HG02798 (cell line): ENCODE measurements around the gene ARL6IP6.
"Not testable (repeated sequence)": the region's sequence is repeated elsewhere in the genome, so short reads cannot be mapped to it uniquely, and the experiment has no call there.

ENCODE experiments used
- ATAC-seq: cut with Tn5 transposase; IDR thresholded peaks from one replicate; pipeline ENCODE4 v1.9.1; 2021; ENCODE audit warnings: mild to moderate bottlenecking; ENCODE audit not compliant: unreplicated experiment, poor library complexity

Gene ARL6IP6

DNA sequence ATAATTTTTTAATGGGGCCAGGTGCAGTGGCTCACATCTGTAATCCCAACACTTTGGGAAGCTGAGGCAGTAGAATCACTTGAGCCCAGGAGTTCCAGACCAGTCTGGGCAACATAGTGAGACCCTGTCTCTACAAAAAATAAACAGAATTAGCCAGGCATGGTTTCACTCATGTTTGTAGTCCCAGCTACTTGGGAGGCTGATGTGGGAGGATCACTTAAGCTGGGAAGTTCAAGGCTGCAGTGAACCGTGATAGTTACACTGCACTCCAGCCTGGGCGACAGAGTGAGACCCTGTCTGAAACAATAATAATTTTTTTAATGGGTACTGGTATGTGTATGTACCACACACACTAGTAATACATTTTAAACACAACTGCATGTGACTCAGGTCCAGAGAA lies 2.4 kb downstream of the ARL6IP6 start:
- ATAC-seq = no peak

DNA sequence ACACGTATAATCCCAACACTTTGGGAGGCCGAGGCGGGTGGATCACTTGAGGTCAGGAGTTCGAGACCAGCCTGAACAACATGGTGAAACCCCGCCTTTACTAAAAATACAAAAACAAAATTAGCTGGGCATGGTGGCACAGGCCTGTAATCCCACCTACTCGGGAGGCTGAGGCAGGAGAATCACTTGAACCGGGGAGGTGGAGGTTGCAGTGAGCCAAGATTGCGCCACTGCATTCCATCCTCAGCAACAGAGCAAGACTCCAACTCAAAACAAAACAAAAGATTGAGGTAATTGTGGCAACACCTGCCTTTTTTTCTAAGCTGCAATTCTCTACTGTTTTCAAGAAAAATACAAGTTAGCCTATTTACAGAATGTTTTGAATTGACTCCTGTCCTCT lies 4.2 kb downstream of the ARL6IP6 start:
- ATAC-seq = not testable (repeated sequence)

DNA sequence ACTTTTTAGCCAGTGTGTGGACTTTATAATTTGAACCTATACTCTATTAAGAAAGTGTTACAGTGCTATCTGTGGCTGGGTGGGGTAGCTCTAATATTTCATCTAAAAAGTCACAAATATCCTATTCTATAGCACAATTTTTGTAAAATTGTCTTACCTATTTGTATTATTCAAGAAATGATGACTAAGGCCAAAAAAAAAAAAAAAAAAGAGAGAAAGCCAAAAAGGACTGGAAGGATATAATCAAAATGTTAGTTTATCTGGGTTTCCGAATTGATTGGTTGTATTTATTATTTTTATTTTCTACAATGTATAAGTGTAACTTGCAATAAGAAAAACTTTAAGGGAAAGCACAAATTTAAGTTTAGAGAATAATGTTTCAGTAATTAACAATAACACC lies 5.5 kb downstream of the ARL6IP6 start:
- no peak for ATAC-seq

DNA sequence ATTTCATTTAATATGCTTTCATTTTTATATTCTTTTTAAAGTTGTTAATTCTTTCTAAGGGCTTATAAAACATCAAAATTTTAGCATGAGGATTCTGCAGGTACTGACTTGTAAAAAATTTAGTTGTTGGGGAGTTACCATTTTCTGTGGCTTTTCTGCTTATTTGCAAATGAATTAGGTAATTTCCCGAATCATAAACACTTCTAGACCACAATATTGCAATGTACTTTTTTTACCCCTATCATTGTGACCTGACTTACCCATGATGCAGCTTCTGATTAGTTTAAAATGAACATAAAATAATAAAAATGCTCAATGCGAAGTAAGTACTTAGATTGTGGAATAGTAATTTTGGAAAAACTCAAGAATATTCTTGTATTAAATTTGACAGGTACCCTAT lies 11.4 kb downstream of the ARL6IP6 start:
- peak; percentile 32 for ATAC-seq

DNA sequence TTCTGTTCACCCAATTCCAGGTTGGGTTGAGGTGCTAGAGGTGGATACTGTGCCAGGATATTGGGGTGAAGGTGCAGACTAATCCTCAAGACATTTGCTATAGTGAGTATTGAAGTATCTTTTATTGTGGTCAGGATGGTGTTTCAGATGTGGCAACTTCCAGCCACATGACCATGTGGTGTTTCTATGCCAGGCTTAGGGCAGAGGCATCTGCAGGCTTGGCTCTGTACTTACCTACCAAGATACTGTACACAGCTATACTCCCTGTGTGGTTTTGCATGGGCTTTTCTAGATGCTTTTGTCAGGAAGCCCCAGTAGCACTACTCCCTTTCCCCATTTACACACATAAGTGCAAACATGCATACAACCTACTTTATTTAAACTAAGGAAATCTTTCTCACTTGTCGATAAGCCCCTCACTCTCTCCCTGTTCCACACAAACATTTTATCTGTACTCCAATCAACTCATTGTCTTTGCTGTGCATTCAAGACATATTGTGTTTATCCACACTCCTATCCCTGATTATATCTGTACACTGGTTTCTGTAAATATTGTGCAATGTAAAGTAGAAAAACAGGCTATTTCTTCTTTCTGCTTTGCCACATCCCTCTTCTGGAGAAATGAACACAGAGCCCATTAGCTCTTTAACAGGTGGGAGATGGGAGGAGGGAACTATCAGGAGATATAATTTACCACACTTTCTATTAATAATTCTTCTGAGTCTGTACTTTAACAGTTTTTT lies 12.3 kb downstream of the ARL6IP6 start:
- peak; percentile 94 for ATAC-seq

DNA sequence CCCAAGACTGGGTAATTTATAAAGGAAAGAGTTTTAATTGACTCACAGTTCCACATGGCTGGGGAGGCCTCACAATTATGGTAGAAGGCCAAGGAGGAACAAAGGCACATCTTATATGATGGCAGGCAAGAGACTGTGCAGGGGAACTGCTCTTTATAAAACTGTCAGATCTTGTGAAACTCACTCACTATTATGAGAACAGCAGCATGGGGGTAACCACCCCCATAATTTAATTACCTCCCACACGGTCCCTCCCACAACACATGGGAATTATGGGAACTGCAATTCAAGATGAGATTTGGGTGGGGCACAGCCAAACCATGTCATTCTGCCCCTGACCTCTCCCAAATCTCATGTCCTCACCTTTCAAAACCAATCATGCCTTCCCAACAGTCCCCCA lies 19.1 kb downstream of the ARL6IP6 start:
- not testable (repeated sequence) for ATAC-seq

DNA sequence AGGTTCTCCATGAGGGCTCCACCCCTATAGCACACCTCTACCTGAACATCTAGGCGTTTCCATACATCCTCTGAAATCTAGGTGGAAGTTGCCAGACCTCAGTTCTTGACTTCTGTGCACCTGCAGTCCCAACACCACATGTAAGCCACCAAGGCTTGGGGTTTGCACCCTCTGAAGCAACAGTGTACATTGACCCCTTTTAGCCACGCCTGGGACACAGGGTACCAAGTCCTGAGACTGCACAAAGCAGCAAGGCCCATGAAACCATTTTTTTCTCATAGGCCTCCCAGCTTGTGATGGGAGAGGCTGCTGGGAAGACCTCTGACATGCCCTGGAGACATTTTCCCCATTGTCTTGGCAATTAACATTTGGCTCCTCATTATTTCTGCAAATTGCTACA lies 20.0 kb downstream of the ARL6IP6 start:
- no peak for ATAC-seq

DNA sequence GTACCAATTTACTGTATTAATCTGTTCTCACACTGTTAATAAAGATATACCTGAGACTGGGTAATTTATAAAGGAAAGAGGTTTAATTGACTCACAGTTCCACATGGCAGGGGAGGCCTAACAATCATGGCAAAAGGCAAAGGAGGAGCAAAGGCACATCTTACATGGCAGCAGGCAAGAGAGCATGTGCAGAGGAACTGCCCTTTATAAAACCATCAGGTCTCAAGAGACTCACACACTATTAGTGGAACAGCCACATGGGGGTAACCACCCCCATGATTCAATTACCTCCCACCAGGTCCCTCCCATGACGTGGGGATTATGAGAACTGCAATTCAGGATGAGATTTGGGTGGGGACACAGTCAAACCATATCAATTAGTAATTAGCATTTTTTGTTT lies 21.3 kb downstream of the ARL6IP6 start:
- ATAC-seq = not testable (repeated sequence)

DNA sequence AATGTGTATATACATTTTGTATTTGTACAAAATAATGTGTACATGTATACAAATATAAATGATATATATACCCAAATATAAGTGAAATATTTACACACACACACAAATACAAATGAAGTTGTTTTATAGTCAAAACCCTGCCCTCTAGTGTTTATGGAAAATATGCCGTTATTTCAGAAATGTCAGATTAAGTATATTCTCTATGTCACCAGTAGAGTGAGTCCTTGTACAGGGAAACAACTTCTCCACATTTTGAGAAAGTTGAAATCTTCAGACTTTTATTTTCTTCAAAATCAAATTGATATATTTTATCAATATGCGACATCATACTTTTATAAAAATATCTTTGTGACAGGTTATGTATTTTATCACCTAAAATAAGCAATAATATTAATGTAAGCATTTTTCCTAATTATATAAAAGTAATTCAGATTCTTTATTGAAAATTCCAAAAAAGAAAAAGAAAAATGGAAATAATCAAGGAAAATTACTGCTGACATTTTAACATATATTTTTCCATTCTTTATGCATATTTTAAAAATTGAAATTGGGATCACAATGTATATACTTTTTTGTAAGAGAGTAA lies 22.4 kb downstream of the ARL6IP6 start:
- ATAC-seq = peak; percentile 86

DNA sequence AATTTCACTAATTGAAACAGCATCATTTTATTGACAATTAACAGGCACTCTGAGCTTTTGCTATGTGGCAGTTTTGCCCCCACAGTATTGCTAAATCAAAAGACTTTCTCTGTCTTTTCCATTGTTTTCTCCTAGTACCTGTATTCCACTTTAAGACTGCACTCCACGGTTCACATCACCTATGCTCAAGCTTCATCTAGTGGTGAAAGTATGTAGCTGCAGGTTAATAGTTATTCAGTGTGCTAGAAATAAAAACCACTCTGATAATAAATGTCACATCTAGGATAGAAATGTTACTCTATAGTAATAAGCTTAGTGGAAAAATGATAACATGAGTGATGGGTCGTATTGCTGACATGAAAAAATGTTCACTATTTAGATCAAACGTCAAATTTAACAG lies 24.6 kb downstream of the ARL6IP6 start:
- peak; percentile 57 for ATAC-seq

DNA sequence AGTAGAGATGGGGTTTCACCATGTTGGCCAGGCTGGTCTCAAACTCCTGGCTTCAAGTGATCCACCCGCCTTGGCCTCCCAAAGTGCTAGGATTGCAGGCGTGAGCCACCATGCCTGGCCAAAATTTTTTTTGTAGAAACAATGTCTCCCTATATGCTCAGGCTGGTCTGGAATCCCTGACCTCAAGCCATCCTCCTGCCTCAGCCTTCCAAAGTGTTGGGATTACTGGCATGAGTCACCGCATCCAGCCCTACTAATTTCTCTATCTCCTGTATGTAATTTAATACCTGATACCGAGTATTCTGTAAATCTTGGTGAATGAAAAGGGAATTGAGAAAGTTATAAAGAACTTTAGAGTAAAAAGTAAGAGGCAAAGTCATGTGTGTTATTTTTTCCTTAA lies 29.3 kb downstream of the ARL6IP6 start:
- not testable (repeated sequence) for ATAC-seq

DNA sequence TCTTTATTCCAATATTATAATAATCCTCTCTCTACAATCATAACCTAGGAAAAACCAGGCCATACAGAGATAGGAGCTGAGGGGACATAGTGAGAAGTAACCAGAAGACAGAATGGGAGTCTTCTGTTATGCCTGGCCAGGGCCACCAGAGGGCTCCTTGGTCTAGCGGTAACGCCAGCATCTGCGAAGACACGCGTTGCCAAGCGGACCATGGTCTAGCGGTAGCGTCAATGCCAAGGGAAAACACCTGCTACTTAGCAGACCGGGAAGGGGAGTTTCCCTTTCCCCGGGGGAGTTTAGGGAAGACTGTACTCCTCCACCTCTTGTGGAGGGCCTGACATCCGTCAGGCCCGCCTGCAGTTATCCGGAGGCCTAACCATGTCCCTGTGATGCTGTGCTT lies 36.6 kb downstream of the ARL6IP6 start:
- no peak for ATAC-seq

DNA sequence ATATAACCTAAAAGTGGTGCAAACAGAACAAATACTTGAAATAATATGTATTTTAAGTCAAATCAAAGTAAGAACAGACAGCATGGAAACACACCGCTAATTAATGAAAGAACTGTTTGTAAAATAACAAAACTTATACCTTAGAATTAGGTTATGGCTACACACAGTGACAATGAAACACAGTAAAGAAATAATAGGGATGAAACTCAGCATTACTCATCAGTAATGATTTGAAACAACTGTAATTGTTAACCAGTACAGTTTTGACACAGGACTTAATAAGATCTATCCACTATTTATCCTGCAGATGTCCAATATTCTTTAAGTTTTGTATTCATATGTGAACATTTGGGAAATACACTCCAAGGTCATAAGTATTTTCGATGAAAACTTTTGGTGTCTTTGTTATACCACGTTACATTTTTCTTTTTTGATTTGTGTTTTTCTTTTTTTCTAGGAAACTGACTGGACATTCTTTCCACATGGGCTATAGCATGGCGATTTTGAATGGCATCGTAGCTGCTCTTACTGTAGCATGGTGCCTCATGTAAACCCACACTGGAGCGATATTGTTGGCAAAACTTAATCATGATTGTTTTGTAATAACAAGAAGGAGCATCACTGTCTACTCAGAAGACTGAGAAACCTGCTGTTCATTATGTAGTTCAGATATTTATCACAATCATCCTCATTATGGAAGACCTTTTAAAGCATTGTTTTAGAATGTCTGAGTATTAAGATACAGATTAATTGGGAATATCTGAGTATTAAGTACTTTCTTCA lies 41.1 kb downstream of the ARL6IP6 start:
- ATAC-seq = no peak

DNA sequence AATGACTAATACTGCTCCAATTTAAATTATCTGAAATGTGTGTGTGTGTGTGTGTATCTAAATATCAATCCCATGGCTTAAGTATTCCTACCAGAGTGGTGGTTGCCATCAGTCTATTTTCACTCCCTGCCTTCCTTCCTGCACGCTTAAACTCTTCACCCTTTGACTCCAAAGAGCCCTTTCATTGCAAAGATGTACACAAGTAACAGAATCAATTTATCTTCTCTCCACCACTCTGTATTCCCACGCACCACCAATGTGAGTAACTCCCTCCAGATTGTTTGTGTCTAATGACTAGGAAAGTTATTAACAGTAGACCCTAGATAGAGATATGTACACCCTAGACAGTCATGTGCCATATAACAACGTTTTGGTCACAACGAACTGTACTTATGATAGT lies 42.8 kb downstream of the ARL6IP6 start:
- no peak for ATAC-seq

DNA sequence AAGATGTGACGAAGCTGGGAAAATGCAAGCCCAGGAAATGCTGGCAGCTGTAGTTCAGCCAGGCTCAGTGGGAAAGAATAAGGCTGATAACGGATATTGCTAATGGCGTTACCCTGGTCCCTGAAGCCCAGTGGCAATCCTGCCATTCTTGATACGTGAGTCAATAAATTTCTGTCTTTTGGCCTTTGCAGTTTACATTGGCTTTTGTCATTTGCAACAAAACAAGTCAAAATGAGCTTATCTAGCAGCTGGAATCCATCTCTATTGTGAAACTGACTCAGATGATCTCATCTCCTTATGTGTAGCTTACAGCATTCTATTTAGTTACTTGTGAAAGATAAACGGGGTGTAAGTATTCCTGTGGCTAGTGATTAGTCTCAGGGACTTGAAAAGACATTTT lies 43.8 kb downstream of the ARL6IP6 start:
- no peak for ATAC-seq

DNA sequence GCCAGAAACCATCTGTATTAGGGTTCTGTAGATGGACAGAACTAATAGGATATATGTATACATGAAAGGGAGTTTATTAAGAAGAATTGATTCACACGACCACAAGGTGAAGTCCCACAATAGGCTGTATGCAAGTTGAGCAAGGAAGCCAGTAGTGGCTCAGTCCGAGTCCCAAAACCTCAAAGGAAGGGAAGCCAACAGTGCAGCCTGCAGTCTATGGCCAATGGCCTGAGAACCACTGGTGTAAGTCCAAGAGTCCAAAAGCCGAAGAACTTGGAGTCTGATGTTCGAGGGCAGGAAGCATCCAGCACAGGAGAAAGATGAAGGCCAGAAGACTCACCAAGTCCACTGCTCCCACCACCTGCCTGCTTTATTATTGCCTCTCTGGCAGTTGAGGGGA lies 44.8 kb downstream of the ARL6IP6 start:
- ATAC-seq = not testable (repeated sequence)

DNA sequence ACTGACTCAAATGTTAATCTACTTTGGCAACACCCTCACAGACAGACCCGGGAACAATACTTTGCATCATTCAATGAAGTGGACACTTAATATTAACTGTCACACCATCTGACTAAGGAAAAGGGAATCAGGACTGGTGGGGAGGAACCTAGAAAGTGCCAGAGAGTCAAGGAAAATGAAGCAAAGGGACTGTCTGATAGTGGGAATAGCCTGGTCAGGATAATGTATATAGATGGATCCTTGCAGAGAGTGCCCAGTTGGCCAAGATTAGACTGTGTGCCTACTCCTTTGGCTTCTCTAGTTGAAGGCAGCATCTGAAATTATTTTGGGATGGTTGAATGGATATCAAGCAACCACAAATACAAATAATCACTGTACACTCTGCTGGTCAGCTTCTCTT lies 45.2 kb downstream of the ARL6IP6 start:
- no peak for ATAC-seq

DNA sequence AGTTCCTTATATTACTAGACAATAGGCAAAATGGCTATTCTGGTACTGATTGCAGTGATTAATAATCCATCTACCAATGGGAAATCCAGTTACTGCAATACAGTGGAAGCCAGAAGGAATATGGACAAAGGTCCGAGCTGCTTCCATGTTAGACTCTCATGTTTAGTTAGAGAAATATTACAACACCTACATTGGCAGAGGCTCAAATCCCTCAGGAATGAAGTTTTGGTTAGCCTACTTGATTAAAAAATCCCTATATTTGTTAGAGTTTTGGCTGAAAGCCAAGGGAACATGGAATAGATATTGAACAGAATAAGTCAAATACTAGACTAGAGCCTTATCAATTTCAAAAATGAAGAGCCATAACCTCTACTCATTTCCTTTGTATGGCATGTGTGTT lies 48.5 kb downstream of the ARL6IP6 start:
- ATAC-seq = no peak

DNA sequence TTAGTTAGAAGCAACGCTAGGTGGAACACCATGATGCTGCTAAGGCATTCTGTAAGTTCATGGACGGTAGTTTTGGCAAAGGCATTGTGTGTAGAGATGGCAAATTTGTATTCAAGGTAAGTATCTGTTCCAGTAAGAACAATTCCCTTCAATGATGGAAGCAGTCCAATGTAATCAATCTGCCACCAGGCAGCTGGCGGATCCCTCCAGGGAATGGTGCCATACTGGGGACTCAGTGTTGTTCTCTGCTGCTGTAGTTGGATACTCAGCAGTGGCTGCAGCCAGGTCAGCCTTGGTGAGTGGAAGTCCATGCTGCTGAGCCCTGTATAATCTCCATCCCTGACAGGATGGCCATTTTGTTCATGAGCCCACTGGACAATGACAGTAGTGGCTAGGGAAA lies 62.8 kb downstream of the ARL6IP6 start:
- ATAC-seq = no peak

DNA sequence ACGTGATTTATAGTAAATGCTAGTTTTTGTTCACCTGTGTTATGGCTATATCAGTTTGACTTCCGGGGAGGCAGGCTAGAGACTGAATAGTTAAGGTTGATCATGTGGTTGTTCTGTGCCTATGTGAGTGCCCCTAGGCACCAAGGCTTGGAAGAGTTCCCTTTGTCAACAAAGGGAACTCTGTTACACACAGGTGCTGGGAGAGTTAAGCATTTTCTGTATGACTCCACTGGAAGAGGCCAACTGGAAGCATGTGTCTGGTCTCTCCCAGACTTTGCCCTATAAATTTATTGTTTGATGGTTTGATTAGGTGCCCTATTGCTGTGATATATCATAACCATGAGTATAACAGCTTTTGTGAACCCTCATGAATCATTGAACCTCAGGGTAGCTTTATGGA lies 63.8 kb downstream of the ARL6IP6 start:
- ATAC-seq = no peak

DNA sequence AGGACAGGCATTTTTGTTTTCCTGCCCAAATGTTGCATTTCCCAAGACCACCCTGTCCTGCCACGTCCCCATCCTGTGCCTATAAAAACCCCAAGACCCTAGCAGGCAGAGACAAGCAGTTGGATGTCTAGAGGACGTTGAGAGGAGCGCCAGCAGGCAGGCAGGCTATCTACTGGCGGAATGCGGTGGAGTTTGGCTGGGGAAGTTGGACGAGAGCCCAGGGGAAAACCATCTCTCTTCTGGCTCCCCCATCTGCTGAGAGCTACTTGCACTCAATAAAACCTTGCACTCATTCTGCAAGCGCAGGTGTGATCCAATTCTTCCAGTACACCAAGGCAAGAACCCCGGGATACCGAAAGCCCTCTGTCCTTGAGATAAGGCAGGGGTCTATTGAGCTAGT lies 72.5 kb downstream of the ARL6IP6 start:
- no peak for ATAC-seq

DNA sequence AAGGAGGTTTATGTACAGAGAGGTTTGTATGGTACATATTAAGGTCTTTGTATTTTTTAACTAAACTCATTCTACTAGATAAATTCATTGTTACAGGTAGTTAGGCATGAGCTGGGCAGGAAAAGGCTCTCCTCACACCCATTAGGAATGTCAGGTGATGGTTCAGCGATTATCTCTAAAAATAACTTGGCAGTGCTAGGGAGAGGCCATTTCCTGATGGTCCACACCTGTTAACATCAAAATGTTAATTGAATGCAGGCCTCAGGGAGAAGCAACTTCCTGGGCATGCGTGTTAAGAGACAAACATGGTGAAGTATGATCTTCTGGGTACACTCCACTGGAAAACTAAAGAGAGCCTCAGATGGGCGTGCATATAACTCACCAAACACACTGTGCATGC lies 73.6 kb downstream of the ARL6IP6 start:
- ATAC-seq = no peak
